WERI-Rb-1 (cell line): ENCODE results near the gene SHC4.

Source experiments
- DNase-seq: peaks from one replicate; pipeline ENCODE4 v3.0.0-alpha.2; 2020
- H3K27ac ChIP-seq: fragments of 250-450 bp; sonication (Bioruptor Pico); 2 replicates; pipeline ENCODE4 v1.5.1; 2020; ENCODE audit warnings: mild to moderate bottlenecking, moderate library complexity
- H3K27me3 ChIP-seq: fragments of 250-450 bp; sonication (Bioruptor Pico); 2 replicates; pipeline ENCODE4 v1.5.1; 2021; ENCODE audit warnings: mild to moderate bottlenecking, low read depth, moderate library complexity; ENCODE audit not compliant: insufficient read depth, severe bottlenecking
- H3K36me3 ChIP-seq: fragments of 250-450 bp; sonication (Bioruptor Pico); 2 replicates; pipeline ENCODE4 v1.5.1; 2020; ENCODE audit warnings: mild to moderate bottlenecking, moderate library complexity
- H3K4me3 ChIP-seq: 2 replicates; pipeline ENCODE4 v1.5.1; 2011; ENCODE audit warnings: low read depth, mild to moderate bottlenecking, control low read depth, low read length
- H3K9me3 ChIP-seq: fragments of 250-450 bp; sonication (Bioruptor Pico); 2 replicates; pipeline ENCODE4 v1.5.1; 2021; ENCODE audit warnings: mild to moderate bottlenecking, moderate library complexity; ENCODE audit not compliant: severe bottlenecking
- TF ChIP-seq, protein P1 (sequence below): IDR thresholded peaks from 2 replicates; pipeline ENCODE4 v1.5.1; 2011; ENCODE audit warnings: low read depth, mild to moderate bottlenecking, control low read depth, inconsistent platforms, low read length

The SHC4 gene

DNA sequence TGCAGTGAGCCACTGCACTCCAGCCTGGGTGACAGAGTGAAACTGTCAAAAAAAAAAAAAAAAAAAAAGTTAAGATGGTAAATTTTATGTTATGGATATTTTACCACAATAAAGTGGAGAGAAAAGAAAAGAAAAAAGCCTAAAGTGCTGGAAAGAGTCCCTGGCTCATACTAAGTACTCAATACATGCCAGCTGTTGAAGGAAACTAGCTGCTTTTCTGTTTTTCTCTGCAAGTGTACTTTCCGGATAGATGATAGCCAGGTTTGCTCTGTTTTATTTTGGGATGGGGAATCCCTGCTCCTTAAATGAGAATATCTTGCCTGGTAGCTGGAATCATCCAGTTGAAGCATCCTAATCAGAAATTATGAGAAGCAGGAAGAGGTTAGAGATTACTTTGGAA, 74.9 kb downstream of the SHC4 start:
- H3K36me3 ChIP-seq = no peaks in the 10 kb centered on the region
- no peak overlapping the region for H3K27ac ChIP-seq
- no peaks in the 10 kb centered on the region for H3K27me3 ChIP-seq
- no peak for DNase-seq
- no peaks in the 10 kb centered on the region for H3K9me3 ChIP-seq
- TF ChIP-seq, protein P1, sequence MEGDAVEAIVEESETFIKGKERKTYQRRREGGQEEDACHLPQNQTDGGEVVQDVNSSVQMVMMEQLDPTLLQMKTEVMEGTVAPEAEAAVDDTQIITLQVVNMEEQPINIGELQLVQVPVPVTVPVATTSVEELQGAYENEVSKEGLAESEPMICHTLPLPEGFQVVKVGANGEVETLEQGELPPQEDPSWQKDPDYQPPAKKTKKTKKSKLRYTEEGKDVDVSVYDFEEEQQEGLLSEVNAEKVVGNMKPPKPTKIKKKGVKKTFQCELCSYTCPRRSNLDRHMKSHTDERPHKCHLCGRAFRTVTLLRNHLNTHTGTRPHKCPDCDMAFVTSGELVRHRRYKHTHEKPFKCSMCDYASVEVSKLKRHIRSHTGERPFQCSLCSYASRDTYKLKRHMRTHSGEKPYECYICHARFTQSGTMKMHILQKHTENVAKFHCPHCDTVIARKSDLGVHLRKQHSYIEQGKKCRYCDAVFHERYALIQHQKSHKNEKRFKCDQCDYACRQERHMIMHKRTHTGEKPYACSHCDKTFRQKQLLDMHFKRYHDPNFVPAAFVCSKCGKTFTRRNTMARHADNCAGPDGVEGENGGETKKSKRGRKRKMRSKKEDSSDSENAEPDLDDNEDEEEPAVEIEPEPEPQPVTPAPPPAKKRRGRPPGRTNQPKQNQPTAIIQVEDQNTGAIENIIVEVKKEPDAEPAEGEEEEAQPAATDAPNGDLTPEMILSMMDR = no peak
- H3K4me3 ChIP-seq = no peak overlapping the region

DNA sequence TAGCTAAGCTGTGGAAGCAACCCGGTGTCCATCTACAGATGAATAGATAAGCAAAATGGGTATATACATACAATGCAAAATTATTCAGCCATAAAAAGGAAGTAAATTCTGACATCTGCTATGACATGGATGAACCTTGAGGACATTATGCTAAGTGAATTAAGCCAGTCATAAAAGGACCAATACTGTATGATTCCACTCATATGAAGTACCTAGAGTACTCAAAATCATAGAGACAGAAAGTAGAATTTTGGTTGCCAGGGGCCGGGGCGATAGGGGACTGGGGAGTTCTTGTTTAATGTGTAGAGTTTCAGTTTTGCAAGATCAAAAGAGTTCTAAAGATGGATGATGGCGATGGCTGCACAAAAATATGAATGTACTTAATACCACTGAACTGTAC, 75.5 kb downstream of the SHC4 start:
- TF ChIP-seq, protein P1 = no peak
- no peaks in the 10 kb centered on the region for H3K27me3 ChIP-seq
- H3K27ac ChIP-seq = no peak overlapping the region
- no peak overlapping the region for H3K4me3 ChIP-seq
- no peak for DNase-seq
- no peaks in the 10 kb centered on the region for H3K9me3 ChIP-seq
- H3K36me3 ChIP-seq = no peaks in the 10 kb centered on the region

DNA sequence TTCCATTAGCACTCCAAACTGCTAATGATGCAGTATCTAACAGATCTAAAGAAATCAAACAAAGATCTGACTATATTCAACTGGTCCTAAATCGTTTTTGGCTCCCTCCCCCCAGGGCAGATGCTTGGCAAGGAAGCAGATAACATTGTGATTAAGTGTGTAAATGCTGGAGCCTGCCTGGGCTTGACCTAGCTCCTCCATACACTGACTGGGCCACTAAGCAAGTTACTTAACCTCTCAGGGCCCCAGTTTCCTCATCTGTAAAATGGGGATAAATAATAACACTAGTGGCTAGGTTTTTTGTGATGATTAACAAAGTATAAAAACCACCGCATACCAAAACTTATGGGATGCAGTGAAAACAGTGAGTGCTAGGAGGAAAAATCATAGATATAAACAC, 76.6 kb downstream of the SHC4 start:
- DNase-seq = no peak
- H3K4me3 ChIP-seq = no peak overlapping the region
- no peaks in the 10 kb centered on the region for H3K36me3 ChIP-seq
- TF ChIP-seq, protein P1 = no peak
- no peaks in the 10 kb centered on the region for H3K27me3 ChIP-seq
- H3K27ac ChIP-seq = no peak overlapping the region
- no peaks in the 10 kb centered on the region for H3K9me3 ChIP-seq

DNA sequence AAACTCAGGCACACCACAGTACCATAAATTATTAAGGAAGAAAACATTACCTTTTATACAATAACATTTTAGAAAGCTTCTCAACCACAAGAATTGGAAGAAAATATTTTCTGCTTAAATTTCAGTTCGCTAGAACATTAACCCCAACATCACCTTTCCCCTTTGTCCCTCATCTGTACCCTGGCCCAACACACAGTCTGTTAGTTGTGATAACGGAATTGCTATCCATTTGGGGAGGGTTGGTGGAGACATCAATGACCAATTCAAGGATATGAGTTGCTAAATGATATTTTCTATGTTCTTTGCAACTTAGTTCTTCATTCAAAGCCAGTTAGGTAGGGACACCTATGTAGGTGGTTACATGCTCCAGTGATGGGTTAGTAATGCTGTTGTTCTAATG, 80.0 kb downstream of the SHC4 start:
- TF ChIP-seq, protein P1 = no peak
- Histone ChIP-seq H3K27me3 (no peaks in the 10 kb centered on the region), H3K36me3 (no peaks in the 10 kb centered on the region), H3K4me3 (no peak overlapping the region), H3K27ac (no peak overlapping the region), H3K9me3 (no peaks in the 10 kb centered on the region)
- no peak for DNase-seq

DNA sequence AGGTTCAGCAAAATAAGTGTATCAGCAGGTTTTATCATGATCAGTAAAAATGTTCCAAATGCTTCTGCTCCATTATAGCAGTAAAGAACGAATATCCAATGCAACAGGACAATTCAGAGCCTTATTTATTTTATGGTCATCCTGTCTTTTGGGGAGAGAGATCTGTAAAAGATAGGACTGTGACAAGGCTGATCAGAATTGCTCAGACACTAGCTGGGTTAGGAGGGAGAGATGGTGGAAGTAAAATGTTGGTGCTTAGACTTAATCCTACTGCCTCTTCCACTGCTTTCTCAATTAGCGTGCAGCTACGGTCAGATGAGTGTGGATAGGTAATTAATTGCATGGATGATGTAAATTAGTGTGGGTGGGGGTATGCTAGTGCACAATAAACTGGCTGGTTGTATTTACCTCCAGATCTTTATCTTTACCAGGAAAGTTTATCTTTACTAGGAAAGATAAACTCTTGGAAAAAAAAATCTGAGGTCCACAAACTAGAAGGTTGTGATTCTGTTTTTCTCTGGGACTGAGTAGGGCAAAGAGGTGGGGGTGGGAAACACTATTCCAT, 83.6 kb downstream of the SHC4 start:
- no peaks in the 10 kb centered on the region for H3K9me3 ChIP-seq
- DNase-seq = no peak
- H3K36me3 ChIP-seq = no peaks in the 10 kb centered on the region
- TF ChIP-seq, protein P1 = no peak
- H3K27ac ChIP-seq = no peak overlapping the region
- H3K4me3 ChIP-seq = no peak overlapping the region
- H3K27me3 ChIP-seq = no peaks in the 10 kb centered on the region
